Measurements from ENCODE around the gene NCKIPSD.
A peak's percentile ranks its signal among the peaks of the same experiment; 100 is the strongest.

NCKIPSD gene

DNA sequence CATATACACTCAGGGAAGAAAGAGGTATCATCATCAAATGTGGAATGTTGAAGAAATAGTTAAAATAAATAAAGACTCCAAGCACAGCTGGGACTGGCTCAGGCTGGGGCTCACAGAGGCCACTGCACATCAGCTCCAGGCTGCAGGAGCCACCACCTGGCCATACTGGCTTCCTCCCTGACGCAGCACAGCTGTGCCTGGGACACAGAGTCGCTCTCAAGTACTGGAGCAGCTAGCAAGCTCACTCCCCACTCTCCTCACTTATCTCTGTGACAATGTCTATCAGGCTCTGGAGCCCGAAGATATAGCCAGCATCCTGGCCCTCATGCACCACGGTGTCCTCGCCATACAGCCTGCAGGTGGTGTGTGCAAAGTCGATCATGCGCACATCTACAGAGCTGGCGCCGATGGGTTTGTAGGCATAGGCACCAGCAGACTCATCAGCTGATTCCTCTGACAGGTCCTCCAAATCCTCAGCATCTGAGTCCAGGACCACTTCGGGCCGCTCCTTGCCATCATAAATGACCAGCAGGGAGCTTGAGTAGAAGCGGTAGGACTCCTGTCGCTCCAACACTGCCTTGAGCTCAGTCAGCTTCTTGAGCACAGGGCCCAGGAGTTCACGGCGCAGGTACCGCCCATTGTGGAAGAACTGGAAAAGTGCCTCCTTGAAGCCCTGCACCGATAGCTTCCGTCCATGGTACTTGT is 2.5 kb upstream of the NCKIPSD start:
- no peak overlapping the region for H3K4me2 ChIP-seq (ENCODE audit: insufficient read depth, low read length)
- peaks cover 37% of the 10 kb centered on the region for H4K20me1 ChIP-seq (ENCODE audit: insufficient read depth, low read length)
- DNase-seq (no peak), ATAC-seq (ENCODE audit: insufficient read depth, low read depth) (no peak)
- H3K4me1 ChIP-seq (ENCODE audit: insufficient read depth, low read length): peaks cover 29% of the 10 kb centered on the region
- no peaks in the 10 kb centered on the region for H3K27me3 ChIP-seq (ENCODE audit: insufficient read depth, low read length, poor library complexity)
- H3K9me3 ChIP-seq (ENCODE audit: insufficient read depth, low read length, severe bottlenecking): no peaks in the 10 kb centered on the region
- H3K4me3 ChIP-seq (ENCODE audit: low read depth in 1 of 2, low read length in 2 of 2): no peak overlapping the region
- peaks cover 26% of the 10 kb centered on the region for H3K79me2 ChIP-seq (ENCODE audit: insufficient read depth, low read length)
- H3K36me3 ChIP-seq (ENCODE audit: insufficient read depth, low read length): peaks cover 62% of the 10 kb centered on the region
- no peak overlapping the region for H3K27ac ChIP-seq (ENCODE audit: low read length)
- no peak overlapping the region for H3K9ac ChIP-seq (ENCODE audit: low read depth, low read length)
- H2AFZ ChIP-seq (ENCODE audit: low read depth, low read length): no peak overlapping the region
- no peak for TF ChIP-seq EZH2 (IDR thresholded peaks at IDR 0.05; ENCODE audit: borderline replicate concordance, low read depth, low read length, severe bottlenecking)
- TF ChIP-seq, protein P1, sequence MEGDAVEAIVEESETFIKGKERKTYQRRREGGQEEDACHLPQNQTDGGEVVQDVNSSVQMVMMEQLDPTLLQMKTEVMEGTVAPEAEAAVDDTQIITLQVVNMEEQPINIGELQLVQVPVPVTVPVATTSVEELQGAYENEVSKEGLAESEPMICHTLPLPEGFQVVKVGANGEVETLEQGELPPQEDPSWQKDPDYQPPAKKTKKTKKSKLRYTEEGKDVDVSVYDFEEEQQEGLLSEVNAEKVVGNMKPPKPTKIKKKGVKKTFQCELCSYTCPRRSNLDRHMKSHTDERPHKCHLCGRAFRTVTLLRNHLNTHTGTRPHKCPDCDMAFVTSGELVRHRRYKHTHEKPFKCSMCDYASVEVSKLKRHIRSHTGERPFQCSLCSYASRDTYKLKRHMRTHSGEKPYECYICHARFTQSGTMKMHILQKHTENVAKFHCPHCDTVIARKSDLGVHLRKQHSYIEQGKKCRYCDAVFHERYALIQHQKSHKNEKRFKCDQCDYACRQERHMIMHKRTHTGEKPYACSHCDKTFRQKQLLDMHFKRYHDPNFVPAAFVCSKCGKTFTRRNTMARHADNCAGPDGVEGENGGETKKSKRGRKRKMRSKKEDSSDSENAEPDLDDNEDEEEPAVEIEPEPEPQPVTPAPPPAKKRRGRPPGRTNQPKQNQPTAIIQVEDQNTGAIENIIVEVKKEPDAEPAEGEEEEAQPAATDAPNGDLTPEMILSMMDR (IDR thresholded peaks at IDR 0.05; ENCODE audit: borderline replicate concordance, extremely low read depth, low read length, poor library complexity, severe bottlenecking): no peak

DNA sequence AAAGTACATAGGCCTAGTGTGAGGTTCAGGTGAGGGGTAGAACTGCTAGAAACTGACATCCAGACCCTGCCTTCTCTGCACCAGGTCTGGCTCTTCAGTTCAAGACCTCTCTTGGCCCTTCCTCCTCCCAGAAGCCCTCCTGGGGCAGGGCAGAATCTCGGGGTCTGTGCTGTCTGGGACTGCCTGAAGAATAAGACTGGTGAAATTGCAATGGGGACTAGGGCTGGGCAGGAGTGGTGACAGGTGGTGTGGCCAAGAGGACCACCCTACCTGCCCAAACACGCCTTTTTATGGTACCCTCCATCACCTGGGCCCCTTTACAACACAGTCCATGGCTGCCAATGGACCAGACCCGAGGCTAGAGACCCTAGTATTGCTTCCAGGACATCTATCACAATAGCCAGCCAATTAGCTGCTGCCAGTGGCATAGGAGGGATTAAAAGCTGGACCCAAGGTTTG is 1.5 kb upstream of the NCKIPSD start:
- Histone ChIP-seq H3K36me3 (ENCODE audit: insufficient read depth, low read length) (peaks cover 62% of the 10 kb centered on the region), H2AFZ (ENCODE audit: low read depth, low read length) (no peak overlapping the region), H4K20me1 (ENCODE audit: insufficient read depth, low read length) (peaks cover 29% of the 10 kb centered on the region)

DNA sequence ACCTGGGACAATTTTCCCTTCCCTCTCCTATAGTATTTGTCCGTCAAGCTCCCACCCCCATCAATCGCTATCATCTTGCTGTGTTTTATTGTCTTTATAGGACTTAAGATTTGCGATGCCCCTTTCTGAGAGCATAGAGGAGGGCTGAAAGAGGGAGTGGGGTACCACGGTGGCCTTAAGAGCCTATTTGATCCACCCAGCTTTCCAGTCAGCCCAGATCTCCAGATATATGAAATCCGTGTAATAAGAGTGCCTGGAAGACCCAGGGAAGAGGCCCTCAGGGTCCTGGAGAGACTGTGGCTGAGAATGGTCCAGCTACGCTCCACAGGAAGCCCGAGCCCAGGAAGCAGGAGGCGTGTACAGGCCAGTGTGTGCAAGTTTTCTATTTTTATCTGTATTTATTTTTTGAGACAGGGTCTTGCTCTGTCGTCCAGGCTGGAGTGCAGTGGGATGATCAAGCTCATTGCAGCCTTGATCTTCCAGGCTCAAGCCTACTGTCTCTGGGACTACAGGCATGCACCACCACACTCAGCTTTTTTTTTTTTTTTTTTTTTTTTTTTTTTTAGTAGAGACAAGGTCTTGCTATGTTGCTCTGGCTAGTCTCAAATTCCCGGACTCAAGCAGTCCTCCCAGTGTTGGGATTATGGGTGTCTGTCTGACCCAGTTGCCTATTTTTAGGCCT is 964 bp upstream of the NCKIPSD start:
- DNase-seq: no peak
- Histone ChIP-seq H3K4me3 (ENCODE audit: low read depth in 1 of 2, low read length in 2 of 2) (peak overlapping the region in 1 of 2 experiments; percentile 97; a peak in 2 of 4 replicates), H3K9ac (ENCODE audit: low read depth, low read length) (peak overlapping the region; percentile 92), H3K4me2 (ENCODE audit: insufficient read depth, low read length) (peak overlapping the region; percentile 88), H3K36me3 (ENCODE audit: insufficient read depth, low read length) (peaks cover 62% of the 10 kb centered on the region), H3K27ac (ENCODE audit: low read length) (no peak overlapping the region), H3K27me3 (ENCODE audit: insufficient read depth, low read length, poor library complexity) (no peaks in the 10 kb centered on the region), H4K20me1 (ENCODE audit: insufficient read depth, low read length) (peaks cover 27% of the 10 kb centered on the region), H3K9me3 (ENCODE audit: insufficient read depth, low read length, severe bottlenecking) (no peaks in the 10 kb centered on the region), H3K4me1 (ENCODE audit: insufficient read depth, low read length) (peaks cover 29% of the 10 kb centered on the region), H2AFZ (ENCODE audit: low read depth, low read length) (peak overlapping the region; percentile 92; the same call in 1 of the 2 replicates), H3K79me2 (ENCODE audit: insufficient read depth, low read length) (peaks cover 20% of the 10 kb centered on the region)
- no peak for ATAC-seq (ENCODE audit: insufficient read depth, low read depth)
- TF ChIP-seq, protein P1 (IDR thresholded peaks at IDR 0.05; ENCODE audit: borderline replicate concordance, extremely low read depth, low read length, poor library complexity, severe bottlenecking): no peak
- TF ChIP-seq EZH2 (IDR thresholded peaks at IDR 0.05; ENCODE audit: borderline replicate concordance, low read depth, low read length, severe bottlenecking): no peak

More for the DNA sequence above, 1.5 kb upstream of the NCKIPSD start:
- no peak for ATAC-seq (ENCODE audit: insufficient read depth, low read depth)
- Histone ChIP-seq H3K4me1 (ENCODE audit: insufficient read depth, low read length) (peaks cover 29% of the 10 kb centered on the region), H3K4me2 (ENCODE audit: insufficient read depth, low read length) (no peak overlapping the region), H3K27me3 (ENCODE audit: insufficient read depth, low read length, poor library complexity) (no peaks in the 10 kb centered on the region), H3K79me2 (ENCODE audit: insufficient read depth, low read length) (peaks cover 20% of the 10 kb centered on the region), H3K27ac (ENCODE audit: low read length) (no peak overlapping the region), H3K9me3 (ENCODE audit: insufficient read depth, low read length, severe bottlenecking) (no peaks in the 10 kb centered on the region), H3K9ac (ENCODE audit: low read depth, low read length) (no peak overlapping the region), H3K4me3 (ENCODE audit: low read depth in 1 of 2, low read length in 2 of 2) (no peak overlapping the region)
- TF ChIP-seq EZH2 (IDR thresholded peaks at IDR 0.05; ENCODE audit: borderline replicate concordance, low read depth, low read length, severe bottlenecking): no peak
- TF ChIP-seq, protein P1 (IDR thresholded peaks at IDR 0.05; ENCODE audit: borderline replicate concordance, extremely low read depth, low read length, poor library complexity, severe bottlenecking): no peak
- DNase-seq: no peak
